Fibroblast of mammary gland (primary cell): ENCODE measurements around the gene CNKSR3.

ENCODE experiments used
- DNase-seq: peaks from one replicate; pipeline ENCODE4 v3.0.0-alpha.2; 2010; ENCODE audit warnings: low read depth
- H3K4me3 ChIP-seq: 2 replicates; pipeline ENCODE4 v1.5.1; 2011; ENCODE audit warnings: low read depth, mild to moderate bottlenecking, low read length, moderate library complexity; ENCODE audit not compliant: control insufficient read depth
- TF ChIP-seq, protein P1 (sequence below): conservative IDR thresholded peaks from 2 replicates; pipeline ENCODE4 v1.5.1; 2011; ENCODE audit warnings: low read depth, low read length, inconsistent platforms; ENCODE audit not compliant: control insufficient read depth, insufficient read depth

Gene CNKSR3

DNA sequence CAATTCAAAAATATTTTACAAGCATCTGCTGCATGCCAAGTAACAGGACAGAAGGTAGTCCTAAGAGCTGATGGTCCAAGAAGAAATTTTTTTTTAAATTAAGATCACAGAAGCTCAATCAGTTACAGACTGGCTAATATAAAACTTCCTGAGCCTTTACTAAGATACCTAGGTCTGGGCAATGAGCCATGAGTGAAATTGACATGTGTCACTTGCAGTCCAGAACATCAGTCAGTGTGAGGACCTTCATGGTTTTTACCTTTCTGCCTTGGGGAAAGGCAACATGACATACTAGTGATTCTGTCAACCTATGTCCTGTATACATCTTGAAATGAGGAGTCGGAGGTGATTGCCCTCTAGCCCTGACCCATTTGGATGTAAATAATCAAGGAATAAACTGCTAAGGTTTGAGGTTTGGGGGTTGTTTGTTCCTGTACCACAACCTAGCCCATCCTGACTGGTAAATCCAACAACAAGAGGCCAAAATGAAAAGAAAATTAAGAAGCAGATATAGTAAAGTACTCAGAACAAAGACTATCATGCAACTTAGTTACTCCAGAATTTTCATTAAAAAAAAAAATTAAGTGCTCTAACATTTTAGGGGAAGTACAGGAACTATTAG, 70.0 kb downstream of the CNKSR3 start:
- no peak for DNase-seq
- TF ChIP-seq, protein P1, sequence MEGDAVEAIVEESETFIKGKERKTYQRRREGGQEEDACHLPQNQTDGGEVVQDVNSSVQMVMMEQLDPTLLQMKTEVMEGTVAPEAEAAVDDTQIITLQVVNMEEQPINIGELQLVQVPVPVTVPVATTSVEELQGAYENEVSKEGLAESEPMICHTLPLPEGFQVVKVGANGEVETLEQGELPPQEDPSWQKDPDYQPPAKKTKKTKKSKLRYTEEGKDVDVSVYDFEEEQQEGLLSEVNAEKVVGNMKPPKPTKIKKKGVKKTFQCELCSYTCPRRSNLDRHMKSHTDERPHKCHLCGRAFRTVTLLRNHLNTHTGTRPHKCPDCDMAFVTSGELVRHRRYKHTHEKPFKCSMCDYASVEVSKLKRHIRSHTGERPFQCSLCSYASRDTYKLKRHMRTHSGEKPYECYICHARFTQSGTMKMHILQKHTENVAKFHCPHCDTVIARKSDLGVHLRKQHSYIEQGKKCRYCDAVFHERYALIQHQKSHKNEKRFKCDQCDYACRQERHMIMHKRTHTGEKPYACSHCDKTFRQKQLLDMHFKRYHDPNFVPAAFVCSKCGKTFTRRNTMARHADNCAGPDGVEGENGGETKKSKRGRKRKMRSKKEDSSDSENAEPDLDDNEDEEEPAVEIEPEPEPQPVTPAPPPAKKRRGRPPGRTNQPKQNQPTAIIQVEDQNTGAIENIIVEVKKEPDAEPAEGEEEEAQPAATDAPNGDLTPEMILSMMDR, result no peak

DNA sequence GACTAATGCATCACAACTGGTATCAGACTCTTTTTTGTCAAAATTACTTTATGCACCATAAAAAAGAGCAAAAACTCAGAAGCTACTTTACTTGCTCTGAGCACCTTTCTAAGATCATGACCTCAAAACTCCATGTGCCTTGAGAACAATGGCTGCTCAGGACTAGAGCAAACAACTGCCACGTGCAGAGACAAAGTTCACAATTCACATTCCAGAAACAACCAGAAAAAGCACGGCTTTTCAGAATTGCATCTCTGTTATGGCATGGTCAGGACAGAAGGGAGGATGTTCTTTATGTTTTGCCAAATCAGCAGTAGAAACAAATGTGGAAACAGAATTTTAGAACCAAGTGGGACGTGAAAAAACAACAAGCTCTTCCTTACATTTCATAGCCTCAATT, 70.5 kb downstream of the CNKSR3 start:
- H3K4me3 ChIP-seq, result no peak overlapping the region
- no peak for DNase-seq
- TF ChIP-seq, protein P1, result no peak

More for the DNA sequence above, 70.0 kb downstream of the CNKSR3 start:
- H3K4me3 ChIP-seq, result no peak overlapping the region

DNA sequence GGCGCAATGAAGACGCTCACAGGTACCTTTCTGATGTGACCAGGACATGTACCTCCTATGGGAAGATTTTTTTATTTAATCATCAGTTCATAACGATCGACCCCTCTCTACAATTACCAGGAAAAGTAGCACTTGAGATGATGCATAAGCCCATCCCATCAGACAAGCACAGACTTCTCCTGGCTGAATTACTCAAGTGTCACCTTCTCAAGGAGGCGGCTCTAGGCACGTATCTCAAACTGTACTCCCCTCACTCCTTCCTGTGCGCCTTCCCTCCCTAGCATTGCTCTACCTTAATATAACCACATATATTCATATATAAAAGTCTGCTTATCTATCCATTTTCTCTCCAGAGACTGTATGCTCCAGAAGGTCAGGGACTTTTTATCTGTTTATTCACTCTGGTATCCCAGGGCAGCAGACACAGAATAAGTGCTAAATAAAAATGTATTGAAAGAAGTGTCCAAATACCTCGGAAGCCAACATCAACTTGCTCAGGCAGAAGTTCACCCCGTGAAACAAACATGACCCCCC, 71.5 kb downstream of the CNKSR3 start:
- no peak overlapping the region for H3K4me3 ChIP-seq
- TF ChIP-seq, protein P1, result no peak
- no peak for DNase-seq

DNA sequence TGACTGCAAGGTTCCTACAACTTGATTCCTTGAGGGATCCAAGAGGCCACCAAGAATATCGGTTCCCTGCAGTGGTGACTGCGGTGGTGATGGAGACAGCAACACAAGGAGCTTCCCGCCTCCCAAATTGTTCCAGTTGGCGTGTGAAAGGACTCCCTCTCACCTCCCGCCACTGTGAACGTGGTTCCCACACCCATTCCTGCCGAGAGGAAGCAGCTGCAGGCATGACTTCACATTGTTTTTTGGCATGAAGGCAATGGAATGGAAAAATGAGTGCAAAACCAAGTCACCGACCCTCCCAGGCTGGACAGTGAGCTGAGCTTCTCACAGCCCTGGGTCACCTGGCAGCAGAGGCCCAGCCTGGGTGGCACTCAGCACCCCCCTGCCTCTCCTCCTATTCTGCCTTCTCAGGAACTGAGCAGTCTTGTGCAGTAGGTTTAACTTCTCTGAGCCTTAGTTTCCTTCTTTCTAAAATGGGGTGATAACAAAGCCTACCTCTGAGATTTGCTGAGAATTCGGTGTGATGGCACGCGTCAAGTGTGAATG, 75.0 kb downstream of the CNKSR3 start:
- TF ChIP-seq, protein P1, result no peak
- no peak overlapping the region for H3K4me3 ChIP-seq

DNA sequence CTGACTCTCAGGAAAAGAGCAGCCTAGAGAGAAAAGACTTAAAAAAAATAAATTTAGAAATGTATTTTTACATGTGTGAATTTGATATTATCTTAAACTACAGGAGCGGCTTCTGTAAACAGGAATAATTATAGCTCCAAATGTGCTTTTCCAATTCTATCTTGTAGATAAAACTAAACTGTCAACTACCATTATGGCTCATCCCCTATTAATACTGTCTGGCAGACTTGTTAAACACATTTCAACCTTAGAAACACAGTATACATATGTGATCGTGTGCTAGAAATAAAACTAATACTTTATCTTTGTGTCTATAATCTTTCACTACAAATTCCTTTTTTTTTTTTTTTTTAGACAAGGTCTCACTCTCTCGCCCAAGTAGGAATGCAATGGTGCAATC, 75.8 kb downstream of the CNKSR3 start:
- H3K4me3 ChIP-seq, result no peak overlapping the region
- TF ChIP-seq, protein P1, result no peak
- no peak for DNase-seq

More for the DNA sequence above, 75.0 kb downstream of the CNKSR3 start:
- no peak for DNase-seq

DNA sequence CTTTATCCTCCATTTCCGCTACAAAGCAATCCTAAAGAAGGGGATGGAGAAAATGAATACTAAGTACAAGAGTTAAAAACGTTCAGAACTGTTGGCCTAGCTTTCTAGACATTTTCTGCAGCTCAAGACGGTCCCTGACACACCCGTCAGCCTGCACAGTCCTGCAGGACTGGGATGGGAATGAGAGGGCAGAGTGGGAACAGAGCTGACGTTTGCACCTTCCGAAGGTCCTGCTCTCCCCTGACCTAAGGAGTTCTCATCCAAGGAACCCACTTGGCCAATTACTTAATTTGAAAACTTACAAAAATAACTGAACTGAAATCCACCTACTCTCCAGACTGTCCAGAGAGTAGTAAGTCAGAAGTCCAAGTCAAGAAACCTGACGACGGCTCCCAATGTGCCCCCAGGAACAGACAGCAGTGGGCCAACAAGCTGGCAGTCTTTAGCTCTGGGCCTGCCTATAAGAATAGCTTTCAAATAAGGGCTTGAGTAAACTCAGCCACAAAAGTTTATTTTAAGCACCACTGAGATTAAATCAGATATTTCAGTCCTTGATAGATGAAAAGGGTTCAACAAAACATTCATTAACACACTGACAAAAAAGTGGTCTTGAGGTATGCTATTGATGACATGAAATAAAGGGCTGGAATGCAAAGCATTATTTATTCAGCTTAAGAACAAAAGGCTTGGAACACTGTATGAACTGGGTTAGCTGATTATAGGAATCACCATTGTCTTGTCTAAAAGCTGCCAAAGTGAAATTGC, 76.8 kb downstream of the CNKSR3 start:
- TF ChIP-seq, protein P1, result no peak
- no peak for DNase-seq
- no peak overlapping the region for H3K4me3 ChIP-seq
